Cardiac muscle cell (in vitro differentiated cells and primary cell): ENCODE data around the gene VPS29. TPM values are rescaled to one million over a fixed set of nuclear protein-coding genes. Genes with fewer than 3 reads are reported as not detected.

Experiments
- DNase-seq, 2 donors: peaks; one replicate each; pipeline versions ENCODE4 v3.0.0 to v3.0.0-alpha.2; 2010 to 2017; ENCODE audit warnings: low read depth in 1 of 2, low spot score in 1 of 2
- H3K27ac ChIP-seq: fragments of 200-600 bp; sonication (generic); 2 replicates; pipeline ENCODE4 v1.5.1; 2016
- H3K27me3 ChIP-seq: fragments of 200-600 bp; sonication (generic); 2 replicates; pipeline ENCODE4 v1.6.0; 2016; ENCODE audit warnings: control low read depth
- H3K36me3 ChIP-seq: fragments of 200-600 bp; sonication (generic); 2 replicates; pipeline ENCODE4 v1.5.1; 2016; ENCODE audit warnings: control low read depth
- H3K4me1 ChIP-seq: fragments of 200-600 bp; sonication (generic); 2 replicates; pipeline ENCODE4 v1.8.1; 2017; ENCODE audit warnings: low read depth, mild to moderate bottlenecking, mixed run types
- H3K4me3 ChIP-seq: fragments of 200-600 bp; sonication (generic); 2 replicates; pipeline ENCODE4 v1.5.1; 2016; ENCODE audit warnings: mild to moderate bottlenecking
- H3K9me3 ChIP-seq: fragments of 200-600 bp; sonication (generic); 2 replicates; pipeline ENCODE4 v1.5.1; 2017; ENCODE audit warnings: low read depth, mild to moderate bottlenecking, control low read depth
- polyA plus RNA-seq: library from polyadenylated mRNA; unstranded; fragments of >200 nt; fragmentation: Nextera tagmentation; extraction: Ambion mirVana; gene quantifications from 2 replicates; pipeline ENCODE4 v1.2.1, GENCODE V29; 2016
- total RNA-seq: library from RNA; depleted of rRNA; stranded (reverse); fragments of >200 nt; gene quantifications from 2 replicates; pipeline ENCODE4 v1.2.3, GENCODE V29; 2016
- TF ChIP-seq, protein P1 (sequence below): IDR thresholded peaks from 2 replicates; pipeline ENCODE4 v1.5.1; 2012; ENCODE audit warnings: low read depth, mild to moderate bottlenecking, low read length

Gene VPS29
- total and polyA plus RNA-seq, 2 experiments from 2014 or later: 57.7 to 170 TPM

DNA sequence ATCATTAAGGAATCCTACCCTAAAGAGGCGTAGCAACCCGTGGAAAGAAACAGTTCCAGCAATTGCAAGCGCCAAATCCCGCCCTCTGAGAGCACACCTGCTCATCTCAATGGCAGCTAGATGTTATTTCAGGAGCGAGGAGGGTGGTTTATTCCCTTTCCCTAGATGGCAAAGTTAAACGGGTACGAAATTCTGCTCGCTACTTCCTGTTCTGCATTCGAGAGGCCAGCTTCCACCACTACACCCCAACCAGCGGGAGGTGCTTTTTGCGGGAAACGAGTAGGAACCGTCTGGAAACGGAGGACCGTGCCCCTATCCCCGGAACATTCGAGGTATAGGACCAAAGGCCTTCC, 536 bp downstream of the VPS29 start:
- Histone ChIP-seq H3K4me1 (peaks cover 9% of the 10 kb centered on the region), H3K36me3 (peaks cover 2% of the 10 kb centered on the region), H3K27me3 (no peaks in the 10 kb centered on the region), H3K27ac (peak overlapping the region; percentile 90), H3K4me3 (peak overlapping the region; percentile 82), H3K9me3 (no peaks in the 10 kb centered on the region)
- TF ChIP-seq, protein P1, sequence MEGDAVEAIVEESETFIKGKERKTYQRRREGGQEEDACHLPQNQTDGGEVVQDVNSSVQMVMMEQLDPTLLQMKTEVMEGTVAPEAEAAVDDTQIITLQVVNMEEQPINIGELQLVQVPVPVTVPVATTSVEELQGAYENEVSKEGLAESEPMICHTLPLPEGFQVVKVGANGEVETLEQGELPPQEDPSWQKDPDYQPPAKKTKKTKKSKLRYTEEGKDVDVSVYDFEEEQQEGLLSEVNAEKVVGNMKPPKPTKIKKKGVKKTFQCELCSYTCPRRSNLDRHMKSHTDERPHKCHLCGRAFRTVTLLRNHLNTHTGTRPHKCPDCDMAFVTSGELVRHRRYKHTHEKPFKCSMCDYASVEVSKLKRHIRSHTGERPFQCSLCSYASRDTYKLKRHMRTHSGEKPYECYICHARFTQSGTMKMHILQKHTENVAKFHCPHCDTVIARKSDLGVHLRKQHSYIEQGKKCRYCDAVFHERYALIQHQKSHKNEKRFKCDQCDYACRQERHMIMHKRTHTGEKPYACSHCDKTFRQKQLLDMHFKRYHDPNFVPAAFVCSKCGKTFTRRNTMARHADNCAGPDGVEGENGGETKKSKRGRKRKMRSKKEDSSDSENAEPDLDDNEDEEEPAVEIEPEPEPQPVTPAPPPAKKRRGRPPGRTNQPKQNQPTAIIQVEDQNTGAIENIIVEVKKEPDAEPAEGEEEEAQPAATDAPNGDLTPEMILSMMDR: no peak
- DNase-seq: peak; percentile 42 to 46

DNA sequence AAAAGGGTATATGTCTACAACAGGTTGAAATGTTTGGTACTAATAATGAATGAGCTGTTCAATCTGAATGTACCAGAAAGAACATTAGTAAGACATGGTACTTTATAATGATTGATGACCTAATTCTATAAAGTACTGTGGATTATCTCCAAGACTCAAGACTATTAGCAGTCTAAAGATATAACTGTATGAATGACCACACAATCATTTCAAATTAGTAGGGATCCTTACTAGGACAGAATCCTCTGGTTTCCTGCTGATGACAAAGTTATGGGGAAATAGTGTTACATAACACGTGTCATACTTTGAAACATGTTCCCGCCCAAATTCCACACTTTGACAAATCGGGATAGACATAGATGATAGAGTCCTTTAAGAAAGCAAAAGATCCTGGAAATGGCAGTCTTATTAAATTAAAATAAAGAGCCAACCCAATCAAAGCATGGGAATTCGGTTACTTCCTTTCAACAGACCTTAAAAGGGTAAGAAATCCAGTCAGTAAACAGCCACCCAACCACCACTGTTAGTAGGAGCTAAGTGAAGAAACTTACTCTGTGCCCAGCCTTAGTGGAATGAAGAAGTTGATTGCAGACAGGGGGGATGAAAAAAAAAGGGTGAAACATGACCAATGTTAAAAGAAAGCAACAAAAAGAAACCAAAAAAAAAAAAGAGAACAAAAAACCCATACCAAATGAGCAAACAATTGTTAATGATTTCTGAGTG, 2.8 kb downstream of the VPS29 start:
- H3K9me3 ChIP-seq: no peaks in the 10 kb centered on the region
- H3K27me3 ChIP-seq: no peaks in the 10 kb centered on the region
- peaks cover 18% of the 10 kb centered on the region for H3K36me3 ChIP-seq
- DNase-seq: peak in 1 of 2 donors; percentile 37
- peaks cover 9% of the 10 kb centered on the region for H3K4me1 ChIP-seq
- H3K27ac ChIP-seq: no peak overlapping the region
- no peak overlapping the region for H3K4me3 ChIP-seq
- TF ChIP-seq, protein P1: no peak

DNA sequence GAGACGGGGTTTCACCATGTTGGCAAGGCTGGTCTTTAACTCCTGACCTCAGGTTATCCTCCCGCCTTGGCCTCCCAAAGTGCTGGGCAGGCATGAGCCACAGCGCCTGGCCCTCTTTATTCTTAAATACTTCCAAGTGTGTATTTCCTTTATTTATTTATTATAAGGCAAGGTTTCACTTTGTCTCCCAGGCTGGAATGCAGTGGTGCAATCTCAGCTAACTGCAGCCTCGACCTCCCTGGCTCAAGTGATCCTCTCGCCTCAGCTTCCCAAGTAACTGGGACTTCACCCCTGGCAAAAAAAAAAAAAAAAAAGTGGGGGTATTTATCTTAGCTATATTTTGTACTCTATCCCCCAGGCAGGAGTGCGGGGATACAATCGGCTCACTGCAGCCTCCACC, 26.5 kb downstream of the VPS29 start:
- TF ChIP-seq, protein P1: no peak
- no peaks in the 10 kb centered on the region for H3K9me3 ChIP-seq
- no peaks in the 10 kb centered on the region for H3K4me1 ChIP-seq

DNA sequence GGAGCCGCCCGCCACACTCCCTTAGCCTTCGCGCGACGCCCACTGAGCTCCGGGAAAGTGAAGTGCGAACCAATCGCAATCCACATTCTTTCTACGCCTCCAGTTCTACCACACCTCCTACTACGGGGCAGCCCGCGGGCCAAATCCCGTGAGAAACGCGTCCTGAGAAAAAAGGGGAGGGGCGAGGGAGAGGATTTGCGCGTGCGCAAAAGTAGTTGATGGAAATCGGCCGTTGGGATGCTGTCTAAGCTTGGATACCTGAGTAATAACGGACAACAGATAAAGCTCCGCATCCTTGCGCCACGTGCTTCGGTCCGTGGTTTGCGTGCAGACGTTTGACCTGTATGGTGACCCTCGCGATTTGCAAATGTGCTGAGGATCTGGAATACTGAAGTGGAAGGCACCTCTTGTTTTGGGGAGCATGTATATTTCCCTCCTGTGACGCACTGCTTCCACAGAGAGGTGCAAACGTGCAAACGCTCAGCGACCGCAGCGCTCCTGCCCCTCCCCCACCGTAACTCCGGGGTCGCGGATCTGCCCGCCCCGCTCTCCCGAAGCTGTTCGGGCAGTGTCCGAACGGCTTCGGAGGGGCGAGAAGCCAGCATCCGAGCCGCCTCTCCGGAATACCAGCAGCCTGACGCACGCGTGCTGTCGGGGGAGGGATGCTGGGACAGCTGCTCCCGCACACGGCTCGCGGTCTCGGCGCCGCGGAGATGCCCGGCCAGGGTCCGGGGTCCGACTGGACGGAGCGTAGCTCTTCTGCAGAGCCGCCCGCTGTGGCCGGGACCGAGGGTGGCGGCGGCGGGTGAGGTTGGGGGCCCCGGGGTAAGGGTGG, 33.5 kb downstream of the VPS29 start, which contains the start of the genes FAM216A and GPN3:
Gene FAM216A, plus strand, starts transcription at position 632 of the 835 bp plus-strand sequence. Its CDS starts 31 bp downstream, at position 663.
Gene GPN3, minus strand, starts transcription at position 44 of the 835 bp plus-strand sequence. CDS start 54 bp downstream, outside the sequence.
- peaks cover 6% of the 10 kb centered on the region for H3K36me3 ChIP-seq
- TF ChIP-seq, protein P1: no peak
- peaks cover 6% of the 10 kb centered on the region for H3K4me1 ChIP-seq
- H3K27ac ChIP-seq: peak within 1 kb of the TSS; percentile 88
- no peaks in the 10 kb centered on the region for H3K9me3 ChIP-seq
- peak; percentile 99 for DNase-seq
- no peaks in the 10 kb centered on the region for H3K27me3 ChIP-seq
- peak within 1 kb of the TSS; percentile 83 for H3K4me3 ChIP-seq

More for the DNA sequence above, 26.5 kb downstream of the VPS29 start:
- DNase-seq: no peak
- Histone ChIP-seq H3K27ac (no peak overlapping the region), H3K36me3 (peaks cover 10% of the 10 kb centered on the region), H3K27me3 (no peaks in the 10 kb centered on the region), H3K4me3 (no peak overlapping the region)

DNA sequence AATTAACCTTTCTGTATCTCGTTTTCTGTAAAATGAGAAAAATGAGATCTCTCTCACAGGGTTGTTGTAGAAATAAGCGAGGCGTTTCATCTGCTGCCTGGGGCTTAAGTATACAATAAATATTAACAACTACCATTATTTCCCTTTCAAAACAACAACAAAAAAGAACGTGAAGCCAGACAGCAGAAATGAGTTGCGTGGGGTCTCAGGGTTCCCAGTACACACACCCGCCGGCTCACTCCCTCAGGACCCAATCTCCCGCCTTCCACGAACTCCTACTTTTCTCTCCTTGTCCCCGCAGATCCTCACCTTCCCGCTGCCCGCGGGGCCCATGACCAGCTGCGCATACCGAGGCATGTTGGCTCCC, 34.1 kb downstream of the VPS29 start:
- H3K36me3 ChIP-seq: peaks cover 6% of the 10 kb centered on the region
- H3K27me3 ChIP-seq: no peaks in the 10 kb centered on the region
- no peaks in the 10 kb centered on the region for H3K9me3 ChIP-seq
- H3K27ac ChIP-seq: peak overlapping the region; percentile 88
- TF ChIP-seq, protein P1: no peak
- H3K4me1 ChIP-seq: peaks cover 6% of the 10 kb centered on the region
- no peak for DNase-seq
- peak overlapping the region; percentile 83 for H3K4me3 ChIP-seq
